ENCODE data around the gene SDK1. TPM values are rescaled to one million over a fixed set of nuclear protein-coding genes. Genes with fewer than 3 reads are reported as not detected.

The SDK1 gene
- total RNA-seq, 1 donor from 2014 or later = 4.3 TPM

DNA sequence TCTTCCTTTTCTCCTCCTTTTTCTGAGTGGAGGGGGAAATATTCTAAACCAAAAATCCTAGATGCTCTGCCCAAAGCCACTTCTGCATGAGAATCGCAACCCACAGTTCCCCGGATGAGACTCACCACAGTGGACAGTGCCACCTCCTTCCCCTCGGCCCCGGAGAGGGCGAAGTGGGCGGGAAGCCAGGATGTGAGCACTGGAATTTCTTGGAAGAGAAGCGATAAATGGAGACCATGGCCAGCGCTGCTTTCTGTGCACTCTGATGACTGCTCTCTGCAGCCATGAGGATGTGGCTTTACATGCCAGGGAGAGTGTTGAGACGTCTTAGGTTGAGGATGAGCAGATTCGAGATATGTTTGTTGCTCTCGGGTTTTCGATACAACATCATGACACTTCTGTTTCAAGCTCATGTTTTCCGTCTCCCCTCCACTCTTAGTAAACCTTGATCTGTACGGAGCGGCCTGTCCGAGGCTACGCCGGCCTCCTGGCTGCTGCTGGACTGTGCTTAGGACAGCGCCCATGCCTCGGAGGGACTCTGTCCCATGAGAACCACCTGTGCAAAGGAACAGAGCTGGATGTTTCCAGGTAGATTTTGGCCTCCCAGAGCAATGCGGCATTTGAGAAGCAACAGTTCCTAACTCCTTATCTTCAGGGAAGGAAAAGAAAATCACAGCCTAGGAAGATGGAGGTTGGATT, 966.4 kb downstream of the SDK1 start:
- H3K4me3 Mint-ChIP-seq (ENCODE audit: unreplicated experiment) = no peak overlapping the region
- H3K36me3 Mint-ChIP-seq (ENCODE audit: low read depth, unreplicated experiment) = peaks cover 8% of the 10 kb centered on the region
- peaks cover 13% of the 10 kb centered on the region for H3K9me3 Mint-ChIP-seq (ENCODE audit: unreplicated experiment)
- H3K27ac Mint-ChIP-seq (ENCODE audit: unreplicated experiment) = no peak overlapping the region
- no peak for DNase-seq (ENCODE audit: low spot score)
- H3K4me1 Mint-ChIP-seq (ENCODE audit: unreplicated experiment) = no peaks in the 10 kb centered on the region
- TF ChIP-seq, protein P1, sequence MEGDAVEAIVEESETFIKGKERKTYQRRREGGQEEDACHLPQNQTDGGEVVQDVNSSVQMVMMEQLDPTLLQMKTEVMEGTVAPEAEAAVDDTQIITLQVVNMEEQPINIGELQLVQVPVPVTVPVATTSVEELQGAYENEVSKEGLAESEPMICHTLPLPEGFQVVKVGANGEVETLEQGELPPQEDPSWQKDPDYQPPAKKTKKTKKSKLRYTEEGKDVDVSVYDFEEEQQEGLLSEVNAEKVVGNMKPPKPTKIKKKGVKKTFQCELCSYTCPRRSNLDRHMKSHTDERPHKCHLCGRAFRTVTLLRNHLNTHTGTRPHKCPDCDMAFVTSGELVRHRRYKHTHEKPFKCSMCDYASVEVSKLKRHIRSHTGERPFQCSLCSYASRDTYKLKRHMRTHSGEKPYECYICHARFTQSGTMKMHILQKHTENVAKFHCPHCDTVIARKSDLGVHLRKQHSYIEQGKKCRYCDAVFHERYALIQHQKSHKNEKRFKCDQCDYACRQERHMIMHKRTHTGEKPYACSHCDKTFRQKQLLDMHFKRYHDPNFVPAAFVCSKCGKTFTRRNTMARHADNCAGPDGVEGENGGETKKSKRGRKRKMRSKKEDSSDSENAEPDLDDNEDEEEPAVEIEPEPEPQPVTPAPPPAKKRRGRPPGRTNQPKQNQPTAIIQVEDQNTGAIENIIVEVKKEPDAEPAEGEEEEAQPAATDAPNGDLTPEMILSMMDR (IDR thresholded peaks at IDR 0.05; ENCODE audit: unreplicated experiment) = no peak
- H3K27me3 Mint-ChIP-seq (ENCODE audit: unreplicated experiment) = peaks cover 7% of the 10 kb centered on the region

DNA sequence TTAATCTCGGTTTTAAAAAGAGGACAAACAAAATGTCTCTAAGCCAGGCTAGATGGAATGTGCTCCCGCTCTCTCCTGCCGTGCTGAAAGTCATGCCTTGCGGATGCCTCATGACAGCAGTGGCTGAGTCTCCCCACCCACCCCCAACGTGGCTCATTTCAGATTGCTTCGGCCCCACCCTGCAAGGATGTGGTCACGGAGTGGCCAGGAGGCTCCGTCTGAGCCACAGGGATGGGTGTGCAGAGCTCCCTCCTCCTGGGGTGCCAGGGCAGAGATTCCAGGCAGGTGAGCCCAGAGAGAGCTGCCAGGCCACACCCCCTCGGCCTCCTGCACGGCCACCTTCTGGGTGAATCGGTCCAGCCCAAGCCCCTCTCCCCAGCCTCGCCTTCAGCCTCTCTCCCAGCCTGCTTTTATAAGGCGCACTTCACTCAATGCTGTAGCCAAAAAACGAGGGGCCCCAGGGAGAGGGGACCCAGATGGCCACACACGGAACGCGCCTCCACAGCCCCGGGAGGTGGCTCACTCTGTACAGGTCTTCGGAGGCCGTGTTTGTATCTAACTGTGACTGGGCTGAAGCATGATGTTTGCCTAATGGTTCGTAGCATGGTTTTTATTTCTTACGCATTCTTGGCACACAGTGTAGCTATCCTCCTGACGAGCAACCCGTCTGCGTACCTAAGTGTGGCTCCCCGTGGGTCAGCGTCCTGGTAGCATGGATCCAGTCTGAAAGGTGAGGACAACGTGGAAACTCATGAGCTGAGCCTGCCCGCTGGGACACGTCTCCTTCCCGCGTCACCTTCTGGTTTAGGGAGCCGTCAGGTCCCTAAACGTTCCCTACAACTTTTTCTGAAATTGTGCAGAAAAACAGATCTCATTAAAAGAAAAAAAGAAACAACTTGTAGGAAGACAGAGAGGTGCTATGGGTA, 967.3 kb downstream of the SDK1 start:
- Mint-ChIP-seq H3K9me3 (ENCODE audit: unreplicated experiment) (peaks cover 13% of the 10 kb centered on the region), H3K4me3 (ENCODE audit: unreplicated experiment) (no peak overlapping the region), H3K36me3 (ENCODE audit: low read depth, unreplicated experiment) (peaks cover 8% of the 10 kb centered on the region), H3K4me1 (ENCODE audit: unreplicated experiment) (no peaks in the 10 kb centered on the region), H3K27ac (ENCODE audit: unreplicated experiment) (no peak overlapping the region), H3K27me3 (ENCODE audit: unreplicated experiment) (peaks cover 5% of the 10 kb centered on the region)
- TF ChIP-seq, protein P1 (IDR thresholded peaks at IDR 0.05; ENCODE audit: unreplicated experiment) = no peak
- no peak for DNase-seq (ENCODE audit: low spot score)

DNA sequence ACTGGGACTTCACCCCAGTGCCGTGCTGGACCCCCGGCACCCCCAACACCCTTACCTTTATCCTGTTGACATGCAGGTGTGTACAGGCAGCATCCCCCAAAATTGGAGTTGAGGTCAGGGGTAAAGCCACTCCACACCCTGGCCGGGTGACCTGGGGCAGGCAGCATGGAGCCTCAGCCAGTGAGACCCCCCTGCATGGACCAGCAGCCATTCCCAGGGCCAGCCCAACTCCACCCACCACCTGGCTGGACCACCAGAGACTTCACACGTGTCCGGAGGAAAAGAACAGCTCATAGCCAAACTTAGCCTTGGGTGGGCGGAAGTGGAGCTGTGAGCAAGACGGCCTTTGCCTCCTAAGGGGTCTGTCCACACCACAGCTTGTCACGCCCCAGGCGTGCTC, 968.0 kb downstream of the SDK1 start:
- no peaks in the 10 kb centered on the region for H3K4me1 Mint-ChIP-seq (ENCODE audit: unreplicated experiment)
- peaks cover 5% of the 10 kb centered on the region for H3K27me3 Mint-ChIP-seq (ENCODE audit: unreplicated experiment)
- peaks cover 8% of the 10 kb centered on the region for H3K36me3 Mint-ChIP-seq (ENCODE audit: low read depth, unreplicated experiment)
- TF ChIP-seq, protein P1 (IDR thresholded peaks at IDR 0.05; ENCODE audit: unreplicated experiment) = no peak
- no peak overlapping the region for H3K4me3 Mint-ChIP-seq (ENCODE audit: unreplicated experiment)
- DNase-seq (ENCODE audit: low spot score) = no peak
- peaks cover 13% of the 10 kb centered on the region for H3K9me3 Mint-ChIP-seq (ENCODE audit: unreplicated experiment)
- H3K27ac Mint-ChIP-seq (ENCODE audit: unreplicated experiment) = no peak overlapping the region

DNA sequence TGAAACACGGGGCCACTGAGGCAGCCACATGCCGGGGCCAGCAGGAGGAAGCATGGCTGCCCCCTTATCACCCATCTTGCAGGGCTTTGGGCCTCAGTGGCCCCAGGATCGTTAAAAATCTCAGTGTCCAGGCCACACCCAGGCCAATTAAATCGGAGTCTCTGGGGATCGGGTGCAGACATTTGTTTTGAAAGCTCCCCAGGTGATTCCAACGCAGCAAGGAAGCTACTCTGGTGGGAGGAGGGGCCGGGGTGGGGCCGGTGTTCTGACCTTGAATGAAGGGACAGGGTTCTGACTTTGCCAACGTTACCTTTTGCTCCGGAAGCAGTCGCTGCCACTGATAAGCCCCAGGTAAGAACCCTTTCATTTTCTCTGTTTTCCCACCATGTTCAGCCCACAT, 968.7 kb downstream of the SDK1 start:
- Mint-ChIP-seq H3K27ac (ENCODE audit: unreplicated experiment) (no peak overlapping the region), H3K9me3 (ENCODE audit: unreplicated experiment) (peaks cover 18% of the 10 kb centered on the region), H3K27me3 (ENCODE audit: unreplicated experiment) (peaks cover 5% of the 10 kb centered on the region), H3K4me3 (ENCODE audit: unreplicated experiment) (no peak overlapping the region), H3K4me1 (ENCODE audit: unreplicated experiment) (no peaks in the 10 kb centered on the region), H3K36me3 (ENCODE audit: low read depth, unreplicated experiment) (peaks cover 5% of the 10 kb centered on the region)
- TF ChIP-seq, protein P1 (IDR thresholded peaks at IDR 0.05; ENCODE audit: unreplicated experiment) = no peak
- no peak for DNase-seq (ENCODE audit: low spot score)

DNA sequence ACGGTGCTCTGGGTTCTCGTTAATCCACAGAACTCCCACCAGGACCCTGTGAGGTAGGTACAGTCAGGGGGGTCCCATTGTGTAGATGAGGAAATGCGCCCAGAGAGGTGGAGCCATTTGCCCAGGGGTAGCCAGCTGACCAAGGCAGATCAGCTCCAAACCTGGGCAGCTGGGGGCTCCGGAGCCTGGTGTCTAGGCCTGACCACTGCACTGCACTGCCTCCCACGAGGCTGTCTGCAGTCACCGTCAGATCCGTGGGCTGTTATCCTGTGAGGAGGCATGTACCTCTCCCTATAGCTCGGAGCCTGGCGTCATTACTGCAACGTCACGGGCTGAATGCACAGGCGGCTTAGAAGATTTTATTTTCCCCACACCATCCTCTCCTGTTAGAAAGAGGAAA, 969.2 kb downstream of the SDK1 start:
- Mint-ChIP-seq H3K4me3 (ENCODE audit: unreplicated experiment) (no peak overlapping the region), H3K4me1 (ENCODE audit: unreplicated experiment) (no peaks in the 10 kb centered on the region), H3K27ac (ENCODE audit: unreplicated experiment) (no peak overlapping the region), H3K27me3 (ENCODE audit: unreplicated experiment) (peaks cover 4% of the 10 kb centered on the region), H3K36me3 (ENCODE audit: low read depth, unreplicated experiment) (peaks cover 1% of the 10 kb centered on the region), H3K9me3 (ENCODE audit: unreplicated experiment) (peaks cover 20% of the 10 kb centered on the region)
- DNase-seq (ENCODE audit: low spot score) = no peak
- TF ChIP-seq, protein P1 (IDR thresholded peaks at IDR 0.05; ENCODE audit: unreplicated experiment) = no peak

All from endothelial cell (in vitro differentiated cells).